HCT116 (cell line): ENCODE results near the gene HEY2. TPM values are rescaled to one million over a fixed set of nuclear protein-coding genes. Genes with fewer than 3 reads are reported as not detected.

Experiments used
- ATAC-seq: fragments of 200-7000 bp; cut with Tn5 transposase; 2 replicates; pipeline ENCODE4 v1.9.1; 2020; ENCODE audit warnings: mild to moderate bottlenecking, moderate library complexity
- BruUV-seq: library from RNA; stranded (reverse); fragments of 400-500 nt; replicated peaks from 2 replicates; lab custom pipeline; 2021; lab: Mats Ljungman, UMichigan
- CTCF ChIA-PET: fragments of 300-600 bp; sonication (Branson Sonifier 250); formaldehyde crosslinking; loops from one replicate; lab custom pipeline; 2021; ENCODE audit warnings: antibody characterized with exemption; lab: Charles Lee
- POLR2A ChIA-PET: fragments of 300-600, 350-600 bp; sonication (Branson Sonifier 250); formaldehyde crosslinking; loops from one replicate; lab custom pipeline; 2021; ENCODE audit warnings: antibody characterized with exemption; lab: Charles Lee
- RAD21 ChIA-PET, 2 experiments: fragments of 300-600 bp; sonication (Branson Sonifier 250); formaldehyde crosslinking; loops; one replicate each; lab custom pipeline; 2023; ENCODE audit warnings: low total read pairs in 2 of 2; ENCODE audit not compliant: uncharacterized antibody in 2 of 2, unreplicated experiment in 2 of 2, low non-redundant PET in 1 of 2; lab: Charles Lee
- DNase-seq: peaks from one replicate; pipeline ENCODE4 v3.0.0-alpha.2; 2010; ENCODE audit warnings: low read depth, low spot score
- H2AFZ ChIP-seq: fragments of 200-600 bp; shearing (Covaris generic), sonication (generic); 2 replicates; pipeline ENCODE4 v1.6.1; 2017; ENCODE audit warnings: low read depth, mixed run types, mixed read lengths, antibody characterized with exemption, low read length; ENCODE audit not compliant: poor library complexity, severe bottlenecking
- H3K27ac ChIP-seq: 2 replicates; pipeline ENCODE4 v1.5.1; 2012; ENCODE audit warnings: low read depth, low read length
- H3K27me3 ChIP-seq: fragments of 200-600 bp; sonication (generic); 2 replicates; pipeline ENCODE4 v1.6.1; 2016; ENCODE audit warnings: mixed run types, low read length, mixed read lengths; ENCODE audit not compliant: insufficient read depth
- H3K36me3 ChIP-seq, 2 experiments: fragments of 200-500 bp in 1 of 2; fragments of 200-600 bp in 1 of 2; sonication (Bioruptor generic) in 1 of 2; sonication (generic) in 1 of 2; 2 replicates each; pipeline versions ENCODE4 v1.5.1 to v1.6.1; 2014 to 2016; ENCODE audit warnings: low read length in 2 of 2, inconsistent platforms in 1 of 2, mixed read lengths in 1 of 2, mixed run types in 1 of 2; ENCODE audit not compliant: insufficient read depth in 2 of 2, control insufficient read depth in 1 of 2
- H3K4me1 ChIP-seq, 2 experiments: fragments of 200-600 bp in 1 of 2; sonication (generic) in 1 of 2; 2 replicates each; pipeline versions ENCODE4 v1.5.1 to v1.6.1; 2012 to 2017; ENCODE audit warnings: low read length in 2 of 2, inconsistent platforms in 1 of 2, mild to moderate bottlenecking in 1 of 2, mixed read lengths in 1 of 2, mixed run types in 1 of 2, moderate library complexity in 1 of 2; ENCODE audit not compliant: insufficient read depth in 2 of 2, control insufficient read depth in 1 of 2
- H3K4me2 ChIP-seq: fragments of 200-600 bp; sonication (generic); 2 replicates; pipeline ENCODE4 v1.6.1; 2017; ENCODE audit warnings: mixed run types, low read length, mixed read lengths
- H3K4me3 ChIP-seq, 2 experiments: fragments of 200-600 bp in 1 of 2; sonication (generic) in 1 of 2; replicated peaks in 1 of 2; 2 replicates each; pipeline ENCODE4 v1.5.1; 2011 to 2016; ENCODE audit warnings: low read length in 2 of 2, control low read depth in 1 of 2, low read depth in 1 of 2, mild to moderate bottlenecking in 1 of 2, mixed read lengths in 1 of 2, mixed run types in 1 of 2
- H3K79me2 ChIP-seq: fragments of 200-600 bp; sonication (generic); 2 replicates; pipeline ENCODE4 v1.6.1; 2017; ENCODE audit warnings: mild to moderate bottlenecking, mixed run types, low read length, moderate library complexity, mixed read lengths; ENCODE audit not compliant: insufficient read depth
- H3K9ac ChIP-seq: fragments of 200-600 bp; sonication (generic); 2 replicates; pipeline ENCODE4 v1.6.1; 2016; ENCODE audit warnings: low read length, mixed read lengths
- H3K9me2 ChIP-seq: fragments of 200-600 bp; sonication (generic), shearing (Covaris generic); 2 replicates; pipeline ENCODE4 v1.6.1; 2017; ENCODE audit warnings: mixed run types, mild to moderate bottlenecking, moderate library complexity; ENCODE audit not compliant: insufficient read depth
- H3K9me3 ChIP-seq, 2 experiments: fragments of 200-500 bp in 1 of 2; fragments of 200-600 bp in 1 of 2; sonication (Bioruptor generic) in 1 of 2; sonication (generic) in 1 of 2; 2 replicates each; pipeline ENCODE4 v1.6.1; 2014 to 2017; ENCODE audit warnings: low read length in 2 of 2, mixed read lengths in 2 of 2, inconsistent platforms in 1 of 2, low read depth in 1 of 2, mild to moderate bottlenecking in 1 of 2, mixed run types in 1 of 2, moderate library complexity in 1 of 2; ENCODE audit not compliant: control insufficient read depth in 1 of 2, insufficient read depth in 1 of 2
- H4K20me1 ChIP-seq: fragments of 200-600 bp; sonication (generic), shearing (Covaris generic); 2 replicates; pipeline ENCODE4 v1.6.1; 2017; ENCODE audit warnings: mixed run types, mild to moderate bottlenecking, moderate library complexity; ENCODE audit not compliant: insufficient read depth
- CEBPB ChIP-seq: IDR thresholded peaks from 2 replicates; pipeline ENCODE4 v1.6.1; 2012; ENCODE audit warnings: low read depth
- EZH2 ChIP-seq: fragments of 200-600 bp; sonication (generic); IDR thresholded peaks from 2 replicates; pipeline ENCODE4 v1.6.1; 2017; ENCODE audit warnings: antibody characterized with exemption, mixed run types
- FOSL1 ChIP-seq: IDR thresholded peaks from 2 replicates; pipeline ENCODE4 v1.6.1; 2012; ENCODE audit warnings: low read depth
- MAX ChIP-seq: IDR thresholded peaks from 2 replicates; pipeline ENCODE4 v1.6.1; 2012
- POLR2A ChIP-seq: IDR thresholded peaks from 2 replicates; pipeline ENCODE4 v1.7.0; 2011; ENCODE audit warnings: borderline replicate concordance; ENCODE audit not compliant: insufficient read depth, insufficient read length; ENCODE audit errors: extremely low read depth
- REST ChIP-seq: IDR thresholded peaks from 2 replicates; pipeline ENCODE4 v1.6.1; 2012; ENCODE audit warnings: low read depth
- SP1 ChIP-seq: IDR thresholded peaks from 2 replicates; pipeline ENCODE4 v1.6.1; 2012; ENCODE audit warnings: low read depth
- SRF ChIP-seq: IDR thresholded peaks from 2 replicates; pipeline ENCODE4 v1.6.1; 2012; ENCODE audit warnings: low read depth
- ZBTB33 ChIP-seq: IDR thresholded peaks from 2 replicates; pipeline ENCODE4 v1.6.1; 2011; ENCODE audit warnings: mild to moderate bottlenecking, low read length, moderate library complexity; ENCODE audit not compliant: insufficient replicate concordance; ENCODE audit errors: extremely low read depth
- ZFX ChIP-seq: fragments of 450-650 bp; IDR thresholded peaks from 2 replicates; pipeline ENCODE4 v1.6.1; 2017
- intact Hi-C: fragments of 100-400 bp; cut with micrococcal nuclease; formaldehyde crosslinking; loops from 2 replicates; pipeline ENCODE4 v1.10.0; 2022
- total RNA-seq: library from RNA; stranded (reverse); gene quantifications from one replicate; pipeline ENCODE4 v1.2.1, GENCODE V29; 2021; ENCODE audit not compliant: unreplicated experiment

The HEY2 gene
- total RNA-seq, 1 experiment from 2014 or later: not detected

- TF ChIP-seq SP1 (no peak), REST (no peak)
These were observed 34.9 kb upstream of the HEY2 start (continued) for GRCh38 chr6:125714441-125715090.

GRCh38 chr6:125717120-125717731 lies 32.2 kb upstream of the HEY2 start:
- Histone ChIP-seq H3K27ac (no peak overlapping the region), H3K9me2 (no peaks in the 10 kb centered on the region), H2AFZ (no peak overlapping the region), H3K27me3 (no peaks in the 10 kb centered on the region), H4K20me1 (no peaks in the 10 kb centered on the region), H3K9ac (no peak overlapping the region), H3K79me2 (no peaks in the 10 kb centered on the region), H3K4me2 (no peak overlapping the region), H3K36me3 (no peaks in the 10 kb centered on the region), H3K4me3 (no peak overlapping the region), H3K4me1 (no peaks in the 10 kb centered on the region), H3K9me3 (no peaks in the 10 kb centered on the region)
- ATAC-seq (no peak), DNase-seq (no peak)
- TF ChIP-seq EZH2: no peak
- no peak for TF ChIP-seq ZBTB33
- TF ChIP-seq SRF: no peak
- no peak for TF ChIP-seq CEBPB
- TF ChIP-seq REST: no peak
- TF ChIP-seq FOSL1: no peak
- TF ChIP-seq POLR2A: no peak
- TF ChIP-seq MAX: no peak
- TF ChIP-seq ZFX: no peak
- no TSS peak for BruUV-seq
- CTCF ChIA-PET: no interaction called here
- intact Hi-C loops: no loop called here
- POLR2A ChIA-PET: no interaction called here
- RAD21 ChIA-PET: no interaction called here
